Prostate gland (tissue), 2 donors: Measurements from ENCODE around the gene DNAJC16. TPM values are rescaled to one million over a fixed set of nuclear protein-coding genes. Genes with fewer than 3 reads are reported as not detected.
"Not testable (repeated sequence)": the region's sequence is repeated elsewhere in the genome, so short reads cannot be mapped to it uniquely, and the experiment has no call there.

Experiments
- DNase-seq: peaks from one replicate; pipeline ENCODE4 v3.0.0-alpha.2; 2019; ENCODE audit warnings: low spot score
- H3K27ac ChIP-seq, 2 donors: fragments of 200-600 bp; sonication (generic); 2 replicates each; pipeline ENCODE4 v1.5.1; 2017 to 2019
- H3K27me3 ChIP-seq: fragments of 200-600 bp; sonication (generic); replicated peaks from 2 replicates; pipeline ENCODE4 v1.5.1; 2019; ENCODE audit not compliant: insufficient read depth
- H3K36me3 ChIP-seq, 2 donors: fragments of 200-600 bp; sonication (generic); 1 replicate in 1 of 2; 2 replicates in 1 of 2; pipeline versions ENCODE4 v1.5.1 to v1.8.1; 2017 to 2019
- H3K4me1 ChIP-seq: fragments of 200-600 bp; sonication (generic); replicated peaks from 2 replicates; pipeline ENCODE4 v1.5.1; 2019
- H3K4me3 ChIP-seq, 2 donors: fragments of 200-600 bp; sonication (generic); 2 replicates each; pipeline ENCODE4 v1.5.1; 2017 to 2019
- H3K9me3 ChIP-seq: fragments of 200-600 bp; sonication (generic); 2 replicates; pipeline ENCODE4 v1.5.1; 2017
- POLR2A ChIP-seq: fragments of 450-650 bp; IDR thresholded peaks from one replicate; pipeline ENCODE4 v1.6.1; 2016; ENCODE audit warnings: antibody characterized with exemption, mild to moderate bottlenecking
- POLR2AphosphoS5 ChIP-seq: sonication (generic); formaldehyde crosslinking; IDR thresholded peaks from one replicate; pipeline ENCODE4 v1.6.1; 2017; ENCODE audit warnings: antibody characterized with exemption
- WGBS: methylation state at CpG from one replicate; pipeline ENCODE4 v1.1.5; 2018; 5-methylcytosine and 5-hydroxymethylcytosine counted together
- intact Hi-C: fragments of 100-400 bp; cut with DNase I; formaldehyde crosslinking; loops from one replicate; pipeline ENCODE4 v1.14.2; 2022
- total RNA-seq, 2 donors: library from RNA; depleted of rRNA; stranded (reverse); fragments of >200 nt; gene quantifications; one replicate each; pipeline ENCODE4 v1.1.0, GENCODE V29; 2016
- TF ChIP-seq, protein P1 (sequence below), 4 experiments: fragments of 200-600 bp in 2 of 4; fragments of 450-650 bp in 2 of 4; sonication (generic) in 2 of 4; IDR thresholded peaks; 1 replicate in 3 of 4; 2 replicates in 1 of 4; pipeline ENCODE4 v1.5.1; 2016 to 2019; ENCODE audit warnings: antibody characterized with exemption in 4 of 4, mild to moderate bottlenecking in 2 of 4, moderate library complexity in 2 of 4

DNAJC16 gene
- total RNA-seq, 2 donors from 2014 or later: 21.5 to 27.2 TPM

- Histone ChIP-seq H3K27me3 (no peaks in the 10 kb centered on the region), H3K4me3 (no peak overlapping the region), H3K4me1 (no peaks in the 10 kb centered on the region), H3K9me3 (no peaks in the 10 kb centered on the region), H3K36me3 (no peaks in the 10 kb centered on the region), H3K27ac (no peak overlapping the region)
- intact Hi-C loops: no loop called here
- TF ChIP-seq POLR2AphosphoS5 (no peak), POLR2A (no peak)
- TF ChIP-seq, protein P1, sequence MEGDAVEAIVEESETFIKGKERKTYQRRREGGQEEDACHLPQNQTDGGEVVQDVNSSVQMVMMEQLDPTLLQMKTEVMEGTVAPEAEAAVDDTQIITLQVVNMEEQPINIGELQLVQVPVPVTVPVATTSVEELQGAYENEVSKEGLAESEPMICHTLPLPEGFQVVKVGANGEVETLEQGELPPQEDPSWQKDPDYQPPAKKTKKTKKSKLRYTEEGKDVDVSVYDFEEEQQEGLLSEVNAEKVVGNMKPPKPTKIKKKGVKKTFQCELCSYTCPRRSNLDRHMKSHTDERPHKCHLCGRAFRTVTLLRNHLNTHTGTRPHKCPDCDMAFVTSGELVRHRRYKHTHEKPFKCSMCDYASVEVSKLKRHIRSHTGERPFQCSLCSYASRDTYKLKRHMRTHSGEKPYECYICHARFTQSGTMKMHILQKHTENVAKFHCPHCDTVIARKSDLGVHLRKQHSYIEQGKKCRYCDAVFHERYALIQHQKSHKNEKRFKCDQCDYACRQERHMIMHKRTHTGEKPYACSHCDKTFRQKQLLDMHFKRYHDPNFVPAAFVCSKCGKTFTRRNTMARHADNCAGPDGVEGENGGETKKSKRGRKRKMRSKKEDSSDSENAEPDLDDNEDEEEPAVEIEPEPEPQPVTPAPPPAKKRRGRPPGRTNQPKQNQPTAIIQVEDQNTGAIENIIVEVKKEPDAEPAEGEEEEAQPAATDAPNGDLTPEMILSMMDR (IDR thresholded peaks at IDR 0.05): no peak
- DNase-seq: no peak
- WGBS: 73% methylated on average over 12 of the region's 13 CpGs
Observed at GRCh38 chr1:15489052-15489736, 37.5 kb upstream of the DNAJC16 start.

DNA sequence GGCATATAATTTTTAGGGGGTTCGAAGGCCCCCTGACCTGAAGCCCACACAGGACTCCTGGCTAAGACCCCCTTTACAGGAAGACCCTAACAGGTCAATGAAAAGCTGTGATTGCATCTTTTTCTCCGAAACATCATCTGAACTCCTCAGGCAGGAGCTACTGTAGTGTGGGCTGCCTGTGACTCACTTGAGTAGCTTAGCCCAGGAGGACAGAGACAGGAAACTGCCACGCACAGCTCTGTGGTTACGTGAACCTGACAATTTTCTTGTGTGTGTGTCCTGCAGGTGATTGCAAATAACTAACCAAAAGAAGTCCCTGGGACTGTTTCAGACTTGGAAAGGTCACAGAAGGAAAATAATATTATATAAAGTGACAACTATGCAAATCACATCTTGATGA, 35.6 kb upstream of the DNAJC16 start:
- intact Hi-C loops, DNase-seq, H3K36me3 ChIP-seq, H3K27me3 ChIP-seq, H3K27ac ChIP-seq, H3K4me1 ChIP-seq, H3K4me3 ChIP-seq, H3K9me3 ChIP-seq: not testable (repeated sequence)
- 95% methylated on average over 4 of the region's 4 CpGs for WGBS

DNA sequence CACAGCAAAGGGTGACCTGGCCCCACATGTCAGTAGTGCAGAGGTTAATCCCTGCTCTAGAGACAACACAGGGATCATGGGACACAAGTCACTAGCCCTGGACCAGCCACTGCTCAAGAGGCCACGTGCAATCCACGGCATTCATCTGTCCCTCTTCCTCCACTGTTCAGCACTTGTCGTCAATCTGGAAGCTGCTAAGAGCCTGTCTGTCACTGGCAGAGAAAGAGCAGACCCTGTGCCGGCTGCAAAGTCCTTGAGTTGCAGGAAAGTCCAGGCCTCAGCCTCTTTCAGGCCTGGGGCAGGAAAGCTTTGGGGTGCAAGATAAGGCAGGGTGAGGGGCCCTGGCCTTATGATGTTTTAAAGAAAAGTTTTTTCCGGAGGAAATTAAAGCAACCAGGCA, 34.1 kb upstream of the DNAJC16 start:
- Histone ChIP-seq H3K27me3 (no peaks in the 10 kb centered on the region), H3K27ac (no peak overlapping the region), H3K4me1 (no peaks in the 10 kb centered on the region), H3K36me3 (no peaks in the 10 kb centered on the region), H3K4me3 (no peak overlapping the region), H3K9me3 (no peaks in the 10 kb centered on the region)
- intact Hi-C loops: no loop called here
- DNase-seq: no peak
- no peak for TF ChIP-seq POLR2A
- TF ChIP-seq POLR2AphosphoS5: no peak
- TF ChIP-seq, protein P1 (IDR thresholded peaks at IDR 0.05): no peak
- WGBS: 82% methylated on average over 5 of the region's 5 CpGs

GRCh38 chr1:15493869-15494390, 32.7 kb upstream of the DNAJC16 start:
- DNase-seq: no peak
- no peak overlapping the region for H3K27ac ChIP-seq
- H3K36me3 ChIP-seq: no peaks in the 10 kb centered on the region
- over 99% methylated on average over 8 of the region's 9 CpGs for WGBS
- intact Hi-C loops: no loop called here
- H3K9me3 ChIP-seq: no peaks in the 10 kb centered on the region
- no peaks in the 10 kb centered on the region for H3K4me1 ChIP-seq
- no peaks in the 10 kb centered on the region for H3K27me3 ChIP-seq
- H3K4me3 ChIP-seq: no peak overlapping the region
- TF ChIP-seq POLR2A (no peak), POLR2AphosphoS5 (no peak)
- TF ChIP-seq, protein P1 (IDR thresholded peaks at IDR 0.05): no peak

- TF ChIP-seq, protein P1 (IDR thresholded peaks at IDR 0.05): no peak
- TF ChIP-seq POLR2AphosphoS5: no peak
- TF ChIP-seq POLR2A: no peak
- H3K27me3 ChIP-seq: no peaks in the 10 kb centered on the region
- no peak for DNase-seq
- intact Hi-C loops: no loop called here
- H3K27ac ChIP-seq: no peak overlapping the region
- H3K9me3 ChIP-seq: no peaks in the 10 kb centered on the region
- H3K4me3 ChIP-seq: no peak overlapping the region
- H3K4me1 ChIP-seq: no peaks in the 10 kb centered on the region
- WGBS: 85% methylated on average over 19 of the region's 19 CpGs
- H3K36me3 ChIP-seq: no peaks in the 10 kb centered on the region
Observed at GRCh38 chr1:15500184-15501178, 26.2 kb upstream of the DNAJC16 start.
